Astrocyte (in vitro differentiated cells and primary cell): Measurements from ENCODE around the gene CD164. TPM values are rescaled to one million over a fixed set of nuclear protein-coding genes. Genes with fewer than 3 reads are reported as not detected.
A peak's percentile ranks its signal among the peaks of the same experiment; 100 is the strongest.

Source experiments
- DNase-seq: peaks from one replicate; pipeline ENCODE4 v3.0.0-alpha.2; 2010; ENCODE audit warnings: low read depth
- FAIRE-seq: peaks from 2 replicates; lab custom pipeline; 2011; peaks lifted over from hg19 to GRCh38; lab: Jason Lieb, UNC
- H2AFZ ChIP-seq: 2 replicates; pipeline ENCODE4 v1.6.0; 2012; ENCODE audit warnings: low read depth, low read length, inconsistent platforms
- H3K27ac ChIP-seq: 2 replicates; pipeline ENCODE4 v1.5.1; 2011; ENCODE audit warnings: low read depth, low read length, inconsistent platforms
- H3K27me3 ChIP-seq: 2 replicates; pipeline ENCODE4 v1.6.0; 2011; ENCODE audit warnings: low read length, inconsistent platforms; ENCODE audit not compliant: insufficient read depth
- H3K36me3 ChIP-seq: 2 replicates; pipeline ENCODE4 v1.5.1; 2011; ENCODE audit warnings: low read length, inconsistent platforms; ENCODE audit not compliant: insufficient read depth
- H3K4me1 ChIP-seq: 2 replicates; pipeline ENCODE4 v1.5.1; 2011; ENCODE audit warnings: low read length, inconsistent platforms; ENCODE audit not compliant: insufficient read depth
- H3K4me2 ChIP-seq: 2 replicates; pipeline ENCODE4 v1.6.0; 2012; ENCODE audit warnings: low read length, inconsistent platforms
- H3K4me3 ChIP-seq: 2 replicates; pipeline ENCODE4 v1.5.1; 2011; ENCODE audit warnings: low read depth, mild to moderate bottlenecking, low read length, inconsistent platforms; ENCODE audit not compliant: insufficient read depth
- H3K79me2 ChIP-seq: 2 replicates; pipeline ENCODE4 v1.6.0; 2012; ENCODE audit warnings: mild to moderate bottlenecking, low read length, inconsistent platforms; ENCODE audit not compliant: insufficient read depth
- H3K9ac ChIP-seq: 2 replicates; pipeline ENCODE4 v1.6.0; 2012; ENCODE audit warnings: mild to moderate bottlenecking, low read length, inconsistent platforms
- H3K9me3 ChIP-seq: 2 replicates; pipeline ENCODE4 v1.5.1; 2012; ENCODE audit warnings: low read depth, mild to moderate bottlenecking, low read length, inconsistent platforms; ENCODE audit not compliant: insufficient read depth
- H4K20me1 ChIP-seq: 2 replicates; pipeline ENCODE4 v1.6.0; 2012; ENCODE audit warnings: low read length, inconsistent platforms; ENCODE audit not compliant: insufficient read depth
- H3K27ac Mint-ChIP-seq: one replicate; pipeline ENCODE4 v1.8.0; 2021; ENCODE audit warnings: mild to moderate bottlenecking, mixed read lengths; ENCODE audit not compliant: unreplicated experiment
- H3K27me3 Mint-ChIP-seq: one replicate; pipeline ENCODE4 v1.8.0; 2021; ENCODE audit warnings: low read depth, mixed read lengths; ENCODE audit not compliant: unreplicated experiment
- H3K36me3 Mint-ChIP-seq: one replicate; pipeline ENCODE4 v1.8.0; 2021; ENCODE audit warnings: low read depth, mixed read lengths; ENCODE audit not compliant: unreplicated experiment
- H3K4me1 Mint-ChIP-seq: one replicate; pipeline ENCODE4 v1.8.0; 2021; ENCODE audit warnings: low read depth, mixed read lengths; ENCODE audit not compliant: unreplicated experiment
- H3K4me3 Mint-ChIP-seq: one replicate; pipeline ENCODE4 v1.8.0; 2021; ENCODE audit warnings: mild to moderate bottlenecking, moderate library complexity, mixed read lengths; ENCODE audit not compliant: unreplicated experiment
- H3K9me3 Mint-ChIP-seq: one replicate; pipeline ENCODE4 v1.8.0; 2021; ENCODE audit warnings: mild to moderate bottlenecking, mixed read lengths; ENCODE audit not compliant: unreplicated experiment
- CTCF ChIP-seq: IDR thresholded peaks from 2 replicates; pipeline ENCODE4 v1.5.1; 2011; ENCODE audit warnings: low read depth, mild to moderate bottlenecking, inconsistent platforms, low read length, moderate library complexity; ENCODE audit not compliant: insufficient read depth
- EZH2 ChIP-seq: IDR thresholded peaks from 2 replicates; pipeline ENCODE4 v1.6.1; 2012; ENCODE audit warnings: mild to moderate bottlenecking, low read length, inconsistent platforms; ENCODE audit not compliant: insufficient read depth
- total RNA-seq: library from RNA; stranded (reverse); gene quantifications from 2 replicates; pipeline ENCODE4 v1.2.1, GENCODE V29; 2021

The CD164 gene
- total RNA-seq, 1 donor from 2014 or later: 345 TPM

DNA sequence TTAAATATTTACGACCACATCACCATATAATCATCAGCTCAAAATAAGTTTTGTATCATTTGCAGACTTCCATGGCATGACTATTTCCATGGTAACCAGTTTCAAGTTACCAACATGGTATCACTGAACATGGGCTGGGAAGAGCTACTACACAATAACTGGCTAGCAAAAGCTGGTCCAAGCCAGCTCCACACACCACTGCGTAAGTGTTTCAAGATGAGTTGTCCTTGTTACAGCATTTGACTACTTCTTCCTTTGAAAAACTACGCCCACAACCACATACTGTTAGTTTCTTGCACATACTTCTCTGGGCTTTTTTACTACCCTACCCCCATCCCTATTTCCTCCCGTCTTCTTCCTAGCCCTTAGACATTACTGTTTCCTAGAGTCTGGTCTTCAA, 8.5 kb downstream of the CD164 start:
- Histone ChIP-seq H3K27ac (no peak overlapping the region), H4K20me1 (peaks cover 71% of the 10 kb centered on the region), H3K4me1 (no peaks in the 10 kb centered on the region), H3K79me2 (peaks cover 65% of the 10 kb centered on the region), H3K9me3 (no peaks in the 10 kb centered on the region), H3K9ac (no peak overlapping the region), H3K36me3 (peaks cover 70% of the 10 kb centered on the region), H3K4me2 (no peak overlapping the region), H3K27me3 (no peaks in the 10 kb centered on the region), H3K4me3 (no peak overlapping the region), H2AFZ (no peak overlapping the region)
- peaks cover 25% of the 10 kb centered on the region for H3K4me1 Mint-ChIP-seq
- no peaks in the 10 kb centered on the region for H3K27me3 Mint-ChIP-seq
- peak overlapping the region; percentile 11 for H3K27ac Mint-ChIP-seq
- H3K9me3 Mint-ChIP-seq: no peaks in the 10 kb centered on the region
- no peak overlapping the region for H3K4me3 Mint-ChIP-seq
- TF ChIP-seq CTCF: no peak
- TF ChIP-seq EZH2: no peak
- no peak for DNase-seq
- peaks cover 18% of the 10 kb centered on the region for H3K36me3 Mint-ChIP-seq
- FAIRE-seq: no peak

GRCh38 chr6:109373331-109373730, 8.9 kb downstream of the CD164 start:
- Histone ChIP-seq H3K4me1 (no peaks in the 10 kb centered on the region), H3K4me3 (no peak overlapping the region), H3K4me2 (no peak overlapping the region), H3K27ac (no peak overlapping the region), H2AFZ (no peak overlapping the region), H3K79me2 (peaks cover 60% of the 10 kb centered on the region), H3K9ac (no peak overlapping the region), H3K27me3 (no peaks in the 10 kb centered on the region), H4K20me1 (peaks cover 70% of the 10 kb centered on the region), H3K9me3 (no peaks in the 10 kb centered on the region), H3K36me3 (peaks cover 74% of the 10 kb centered on the region)
- DNase-seq (no peak), FAIRE-seq (no peak)
- peaks cover 25% of the 10 kb centered on the region for H3K4me1 Mint-ChIP-seq
- peaks cover 18% of the 10 kb centered on the region for H3K36me3 Mint-ChIP-seq
- no peak overlapping the region for H3K4me3 Mint-ChIP-seq
- H3K27me3 Mint-ChIP-seq: no peaks in the 10 kb centered on the region
- H3K27ac Mint-ChIP-seq: no peak overlapping the region
- TF ChIP-seq EZH2 (no peak), CTCF (no peak)
- H3K9me3 Mint-ChIP-seq: no peaks in the 10 kb centered on the region

DNA sequence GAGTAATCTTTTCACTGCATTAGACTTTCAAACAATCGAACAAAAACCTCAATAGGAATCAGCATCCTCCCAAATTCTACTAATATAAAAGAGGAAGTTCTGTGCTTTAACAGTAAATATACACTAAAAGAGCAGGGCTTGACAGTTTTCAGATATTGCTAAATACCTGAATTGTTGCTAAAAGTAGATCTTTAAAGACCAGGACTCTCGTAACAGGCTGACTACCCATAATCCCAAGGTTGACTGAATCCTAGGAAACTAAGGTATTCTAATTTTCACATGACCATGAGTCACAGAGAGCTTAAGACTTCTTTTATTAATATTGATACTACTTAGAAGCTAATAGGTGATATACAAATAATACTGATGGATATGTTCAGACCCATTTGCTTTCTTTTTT, 10.1 kb downstream of the CD164 start:
- Histone ChIP-seq H3K27ac (no peak overlapping the region), H2AFZ (no peak overlapping the region), H3K36me3 (peaks cover 76% of the 10 kb centered on the region), H3K4me1 (no peaks in the 10 kb centered on the region), H3K9me3 (no peaks in the 10 kb centered on the region), H3K4me3 (no peak overlapping the region), H4K20me1 (peaks cover 58% of the 10 kb centered on the region), H3K79me2 (peaks cover 53% of the 10 kb centered on the region), H3K4me2 (no peak overlapping the region), H3K9ac (no peak overlapping the region), H3K27me3 (no peaks in the 10 kb centered on the region)
- H3K27ac Mint-ChIP-seq: no peak overlapping the region
- H3K4me1 Mint-ChIP-seq: peaks cover 23% of the 10 kb centered on the region
- TF ChIP-seq EZH2 (no peak), CTCF (no peak)
- no peaks in the 10 kb centered on the region for H3K27me3 Mint-ChIP-seq
- H3K4me3 Mint-ChIP-seq: no peak overlapping the region
- DNase-seq: peak; percentile 24
- no peak for FAIRE-seq
- H3K9me3 Mint-ChIP-seq: no peaks in the 10 kb centered on the region
- H3K36me3 Mint-ChIP-seq: peaks cover 18% of the 10 kb centered on the region
